Astrocyte of the spinal cord (primary cell): ENCODE data around the gene NMNAT3.

ENCODE experiments used
- DNase-seq: peaks from one replicate; pipeline ENCODE4 v3.0.0; 2011; ENCODE audit warnings: low read depth, low spot score
- H3K4me3 ChIP-seq: 2 replicates; pipeline ENCODE4 v1.5.1; 2011; ENCODE audit warnings: low read depth, mild to moderate bottlenecking, low read length, moderate library complexity
- in situ Hi-C: cut with HindIII; loops from 2 replicates; pipeline ENCODE4 v1.10.0; 2017; ENCODE audit warnings: low sequenced_read_pairs
- TF ChIP-seq, protein P1 (sequence below): IDR thresholded peaks from 2 replicates; pipeline ENCODE4 v1.5.1; 2012; ENCODE audit warnings: low read depth, mild to moderate bottlenecking, low read length, inconsistent platforms

The NMNAT3 gene

DNA sequence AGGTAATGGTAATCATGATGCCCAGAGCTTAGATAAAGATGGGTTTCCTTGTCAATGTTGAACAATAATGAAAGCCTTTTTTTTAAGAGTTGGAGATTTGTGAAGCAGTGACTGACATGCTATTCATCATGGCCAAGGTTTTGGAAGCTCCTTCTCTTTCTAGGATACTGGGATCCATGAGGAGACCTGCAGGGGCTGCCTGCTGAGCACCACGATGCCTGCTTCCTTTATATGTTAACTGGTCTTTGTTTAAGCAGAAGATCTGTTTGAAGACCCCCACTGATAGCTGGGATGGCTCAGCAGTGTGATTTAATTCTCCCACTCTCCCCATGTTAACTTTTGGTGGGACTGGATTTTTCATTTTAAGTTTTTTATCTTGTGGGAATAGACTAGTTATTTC lies 154.1 kb downstream of the NMNAT3 start:
- TF ChIP-seq, protein P1, sequence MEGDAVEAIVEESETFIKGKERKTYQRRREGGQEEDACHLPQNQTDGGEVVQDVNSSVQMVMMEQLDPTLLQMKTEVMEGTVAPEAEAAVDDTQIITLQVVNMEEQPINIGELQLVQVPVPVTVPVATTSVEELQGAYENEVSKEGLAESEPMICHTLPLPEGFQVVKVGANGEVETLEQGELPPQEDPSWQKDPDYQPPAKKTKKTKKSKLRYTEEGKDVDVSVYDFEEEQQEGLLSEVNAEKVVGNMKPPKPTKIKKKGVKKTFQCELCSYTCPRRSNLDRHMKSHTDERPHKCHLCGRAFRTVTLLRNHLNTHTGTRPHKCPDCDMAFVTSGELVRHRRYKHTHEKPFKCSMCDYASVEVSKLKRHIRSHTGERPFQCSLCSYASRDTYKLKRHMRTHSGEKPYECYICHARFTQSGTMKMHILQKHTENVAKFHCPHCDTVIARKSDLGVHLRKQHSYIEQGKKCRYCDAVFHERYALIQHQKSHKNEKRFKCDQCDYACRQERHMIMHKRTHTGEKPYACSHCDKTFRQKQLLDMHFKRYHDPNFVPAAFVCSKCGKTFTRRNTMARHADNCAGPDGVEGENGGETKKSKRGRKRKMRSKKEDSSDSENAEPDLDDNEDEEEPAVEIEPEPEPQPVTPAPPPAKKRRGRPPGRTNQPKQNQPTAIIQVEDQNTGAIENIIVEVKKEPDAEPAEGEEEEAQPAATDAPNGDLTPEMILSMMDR: no peak
- H3K4me3 ChIP-seq: no peak overlapping the region
- no peak for DNase-seq
- in situ Hi-C loops: no loop called here

GRCh38 chr3:139523166-139523565 lies 154.6 kb downstream of the NMNAT3 start:
- in situ Hi-C loops: no loop called here
- no peak overlapping the region for H3K4me3 ChIP-seq
- DNase-seq: no peak
- TF ChIP-seq, protein P1: no peak

DNA sequence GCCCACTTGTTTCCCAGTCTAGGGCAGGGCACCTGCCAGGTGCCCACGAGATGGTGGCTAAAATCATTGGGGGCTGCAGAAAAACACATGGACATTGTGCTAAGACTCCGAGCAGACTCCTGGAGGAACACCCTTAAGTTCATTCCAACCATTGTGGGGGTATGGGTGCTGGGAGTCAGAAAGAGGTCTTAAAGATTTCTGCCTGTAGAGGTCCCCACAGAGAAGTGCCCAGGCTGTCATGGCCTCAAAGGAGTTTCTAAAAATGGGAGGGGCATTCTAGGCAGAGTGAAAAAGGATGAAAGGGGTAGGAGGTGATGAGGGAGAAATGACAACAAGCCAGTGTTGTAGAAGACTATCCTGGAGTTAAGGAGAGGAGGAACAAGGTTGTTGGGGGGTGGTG lies 155.4 kb downstream of the NMNAT3 start:
- DNase-seq: no peak
- H3K4me3 ChIP-seq: no peak overlapping the region
- TF ChIP-seq, protein P1: no peak
- in situ Hi-C loops: no loop called here

GRCh38 chr3:139521816-139522215 lies 156.0 kb downstream of the NMNAT3 start:
- H3K4me3 ChIP-seq: no peak overlapping the region
- no peak for DNase-seq
- TF ChIP-seq, protein P1: no peak
- in situ Hi-C loops: no loop called here

DNA sequence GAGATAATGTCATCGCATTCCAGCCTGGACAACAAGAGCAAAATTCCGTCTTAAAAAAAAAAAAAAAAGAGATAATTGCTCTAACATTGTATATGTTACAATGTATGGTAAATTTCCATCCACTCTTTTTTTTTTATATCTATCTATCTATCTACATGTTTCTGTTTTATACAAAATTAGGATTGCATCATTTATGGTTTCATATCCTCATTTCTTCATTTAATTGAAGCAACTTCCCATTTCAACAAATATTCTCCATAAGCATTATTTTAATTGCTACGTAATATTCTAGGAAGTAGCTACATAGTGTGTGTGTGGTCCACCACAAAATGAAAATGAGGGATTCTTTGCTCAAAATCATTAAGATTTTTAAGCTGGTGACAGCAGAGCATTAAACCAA lies 156.6 kb downstream of the NMNAT3 start:
- TF ChIP-seq, protein P1: no peak
- in situ Hi-C loops: no loop called here
- no peak for DNase-seq
- no peak overlapping the region for H3K4me3 ChIP-seq

GRCh38 chr3:139519998-139520737 lies 157.6 kb downstream of the NMNAT3 start:
- H3K4me3 ChIP-seq: no peak overlapping the region
- in situ Hi-C loops: no loop called here
- DNase-seq: peak; percentile 52
- TF ChIP-seq, protein P1: peak; percentile 51
